T-helper 2 cell treated with Interferon-gamma antibody and Interleukin-4, amounts not matched to agents 100 ng/mL and 5 ng/mL, for 36 hours (primary cell): ENCODE data around the gene CPXM2. TPM values are rescaled to one million over a fixed set of nuclear protein-coding genes. Genes with fewer than 3 reads are reported as not detected.

Source experiments
- intact Hi-C: fragments of 100-400 bp; cut with micrococcal nuclease; formaldehyde crosslinking; loops from one replicate; pipeline ENCODE4 v1.15.1; 2023
- total RNA-seq: library from RNA; stranded (reverse); gene quantifications from 2 replicates; pipeline ENCODE4 v1.2.3, GENCODE V29; 2022

The CPXM2 gene
- total RNA-seq, result not detected in 2 replicates

- intact Hi-C loops, result no loop called here
Observed at GRCh38 chr10:123891144-123892071, at the start of gene CPXM2. TSS of gene CPXM2 (minus strand) at chr10:123891807. CDS start at chr10:123891659, 148 bp downstream.

GRCh38 chr10:123939591-123939990 is 48.0 kb upstream of the CPXM2 start:
- intact Hi-C loops, result no loop called here

DNA sequence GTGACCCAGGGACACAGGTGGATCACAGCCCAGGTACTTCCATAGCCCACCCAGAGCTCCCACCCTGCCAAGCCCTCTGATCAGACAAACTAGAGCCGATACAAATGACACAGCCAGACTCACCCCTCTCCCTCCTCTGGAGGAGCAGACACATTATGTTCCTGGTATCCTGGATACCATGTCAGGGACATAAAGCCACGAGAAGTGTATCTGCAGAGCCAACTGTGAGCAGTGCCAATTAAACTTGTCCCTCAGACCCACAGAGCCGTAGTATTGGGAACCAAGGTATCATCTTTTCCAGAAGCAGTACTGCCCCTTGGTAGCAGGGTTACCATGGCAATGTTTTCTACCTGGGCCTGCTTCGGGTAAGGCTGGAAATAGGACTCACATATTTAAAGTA is 47.3 kb upstream of the CPXM2 start:
- intact Hi-C loops, result no loop called here

DNA sequence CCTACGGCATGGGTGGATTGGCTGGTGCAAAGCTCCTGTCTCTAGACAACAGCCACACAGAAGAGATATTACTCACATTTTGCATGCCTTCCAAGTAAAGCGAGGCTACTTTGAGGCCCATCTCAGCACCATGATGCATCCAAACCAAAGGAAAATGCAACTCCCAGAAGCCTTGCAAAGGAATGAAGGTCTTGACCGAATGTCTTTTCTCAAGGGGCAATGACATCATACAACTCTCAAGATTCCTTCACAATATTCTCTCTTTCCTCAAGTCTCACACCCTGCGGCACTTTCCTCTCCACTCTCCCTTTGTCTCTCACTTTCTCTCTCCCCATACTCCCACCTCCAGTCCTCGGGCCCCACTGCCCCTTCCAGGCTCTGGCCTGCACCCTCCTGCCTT is 44.8 kb upstream of the CPXM2 start:
- intact Hi-C loops, result no loop called here

DNA sequence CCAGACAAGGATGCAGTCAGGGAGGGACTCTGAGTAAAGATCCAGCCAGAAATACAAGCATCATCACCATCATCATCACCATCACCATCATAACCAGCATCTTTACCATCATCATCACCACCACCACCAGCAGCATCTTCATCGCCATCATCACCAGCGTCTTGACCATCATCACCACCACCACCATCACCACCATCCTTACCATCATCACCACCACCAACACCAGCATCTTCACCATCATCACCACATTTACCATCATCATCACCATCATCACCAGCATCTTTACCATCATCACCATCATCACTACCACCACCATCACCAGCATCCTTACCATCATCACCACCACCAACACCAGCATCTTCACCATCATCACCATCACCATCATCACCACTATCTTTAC is 44.1 kb upstream of the CPXM2 start:
- intact Hi-C loops, result no loop called here

GRCh38 chr10:123934846-123935245 is 43.2 kb upstream of the CPXM2 start:
- intact Hi-C loops, result no loop called here

GRCh38 chr10:123930340-123931001 is 38.9 kb upstream of the CPXM2 start:
- intact Hi-C loops, result no loop called here

- intact Hi-C loops, result no loop called here
Observed at GRCh38 chr10:123929791-123930190, 38.2 kb upstream of the CPXM2 start.

DNA sequence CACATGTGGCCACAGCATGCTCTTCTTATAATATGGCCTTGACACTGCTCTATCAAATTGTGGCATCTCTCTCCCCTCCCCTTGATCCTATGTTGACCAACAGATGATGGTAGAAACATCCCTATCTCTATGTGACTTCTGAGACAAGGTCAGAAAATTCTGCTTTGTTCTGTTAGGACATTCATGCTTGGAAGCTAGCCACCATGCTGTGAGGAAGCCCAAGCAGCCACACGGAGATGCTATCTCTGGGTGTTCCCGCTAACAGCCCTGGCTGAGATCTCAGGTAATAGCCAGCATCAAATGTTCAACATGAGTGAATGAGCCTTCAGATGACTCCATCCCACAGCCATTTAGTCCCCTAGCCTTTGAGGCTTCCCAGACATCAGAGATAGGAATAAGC is 36.8 kb upstream of the CPXM2 start:
- intact Hi-C loops, result no loop called here

GRCh38 chr10:123926401-123927264 is 35.0 kb upstream of the CPXM2 start:
- intact Hi-C loops, result no loop called here

- intact Hi-C loops, result no loop called here
Observed at GRCh38 chr10:123922126-123922525, 30.5 kb upstream of the CPXM2 start.

GRCh38 chr10:123916775-123917174 is 25.2 kb upstream of the CPXM2 start:
- intact Hi-C loops, result no loop called here

DNA sequence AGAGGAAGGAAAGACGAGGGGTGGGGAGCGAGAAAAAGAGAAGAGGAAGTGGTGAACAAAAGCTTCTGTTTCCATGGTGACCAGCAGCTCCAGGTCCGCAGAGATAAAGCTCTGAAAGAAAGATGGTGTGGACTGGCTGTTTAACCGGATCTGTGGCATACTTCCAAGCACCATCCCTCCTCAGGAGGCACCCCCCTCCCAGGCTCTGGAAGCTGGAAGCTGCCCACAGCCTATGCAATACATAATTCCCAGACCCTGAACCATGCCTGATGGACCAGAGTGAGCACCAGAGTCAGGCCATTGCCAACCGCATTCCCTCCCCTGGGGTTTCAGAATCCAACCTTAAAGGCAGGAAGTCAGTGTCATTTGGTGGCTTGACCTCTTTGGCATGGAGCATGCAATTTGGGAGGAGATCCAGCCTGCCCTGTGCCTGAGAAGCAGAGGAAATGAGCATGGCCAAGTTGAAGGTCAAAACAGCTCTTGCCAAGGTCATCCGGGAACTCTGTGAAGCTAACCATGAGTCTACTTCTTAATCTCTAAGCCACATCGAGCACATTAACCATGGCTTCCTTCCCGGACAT is 22.2 kb upstream of the CPXM2 start:
- intact Hi-C loops, result no loop called here

- intact Hi-C loops, result no loop called here
Observed at GRCh38 chr10:123912871-123913270, 21.3 kb upstream of the CPXM2 start.

- intact Hi-C loops, result no loop called here
Observed at GRCh38 chr10:123912466-123912865, 20.9 kb upstream of the CPXM2 start.

GRCh38 chr10:123911866-123912265 is 20.3 kb upstream of the CPXM2 start:
- intact Hi-C loops, result no loop called here

GRCh38 chr10:123909866-123910265 is 18.3 kb upstream of the CPXM2 start:
- intact Hi-C loops, result no loop called here

GRCh38 chr10:123909426-123909825 is 17.8 kb upstream of the CPXM2 start:
- intact Hi-C loops, result no loop called here

GRCh38 chr10:123908379-123908778 is 16.8 kb upstream of the CPXM2 start:
- intact Hi-C loops, result no loop called here

GRCh38 chr10:123906884-123907652 is 15.5 kb upstream of the CPXM2 start:
- intact Hi-C loops, result no loop called here

DNA sequence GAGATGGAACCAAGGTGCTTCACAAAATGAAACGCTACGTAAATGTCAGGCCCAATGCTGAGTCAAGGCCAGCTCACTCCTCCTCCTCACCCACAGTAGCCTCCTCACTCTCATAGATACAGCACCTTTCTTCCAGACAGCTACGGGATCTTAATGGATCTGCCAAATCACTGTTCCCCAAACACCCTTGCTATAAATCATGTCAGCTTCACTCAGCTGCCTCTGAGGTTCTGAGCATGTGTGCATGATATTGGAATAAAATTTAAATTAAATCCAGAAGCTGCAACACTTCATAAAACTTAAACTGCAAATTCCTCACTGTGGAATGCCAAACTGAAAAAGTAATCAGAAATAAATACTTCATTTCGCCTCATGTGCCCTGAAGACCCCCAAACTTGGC is 14.7 kb upstream of the CPXM2 start:
- intact Hi-C loops, result no loop called here
